Endodermal cell (in vitro differentiated cells): ENCODE data around the gene PREX1. TPM values are rescaled to one million over a fixed set of nuclear protein-coding genes. Genes with fewer than 3 reads are reported as not detected.
A peak's percentile ranks its signal among the peaks of the same experiment; 100 is the strongest.

Experiments used
- DNase-seq: peaks from one replicate; pipeline ENCODE4 v3.0.0-alpha.2; 2017
- H3K27ac ChIP-seq: 2 replicates; pipeline ENCODE4 v1.5.1; 2013; ENCODE audit warnings: mild to moderate bottlenecking, low read depth, low read length, moderate library complexity
- H3K27me3 ChIP-seq: 2 replicates; pipeline ENCODE4 v1.6.1; 2013; ENCODE audit warnings: mild to moderate bottlenecking, low read length, moderate library complexity; ENCODE audit not compliant: insufficient read depth, control insufficient read depth, poor library complexity, severe bottlenecking
- H3K36me3 ChIP-seq: 2 replicates; pipeline ENCODE4 v1.7.0; 2013; ENCODE audit warnings: mild to moderate bottlenecking, low read length, moderate library complexity; ENCODE audit not compliant: control insufficient read depth, insufficient read depth
- H3K4me1 ChIP-seq: one replicate; pipeline ENCODE4 v1.7.0; 2013; ENCODE audit warnings: low read length; ENCODE audit not compliant: control insufficient read depth, insufficient read depth
- H3K4me3 ChIP-seq: 2 replicates; pipeline ENCODE4 v1.5.1; 2013; ENCODE audit warnings: mild to moderate bottlenecking, low read length, moderate library complexity
- H3K9ac ChIP-seq: 2 replicates; pipeline ENCODE4 v1.6.1; 2013; ENCODE audit warnings: mild to moderate bottlenecking, low read length, moderate library complexity; ENCODE audit not compliant: poor library complexity, severe bottlenecking; ENCODE audit errors: extremely low read depth
- H3K9me3 ChIP-seq: 2 replicates; pipeline ENCODE4 v1.6.1; 2013; ENCODE audit warnings: mild to moderate bottlenecking, low read length, moderate library complexity; ENCODE audit not compliant: control insufficient read depth
- H3K27ac Mint-ChIP-seq: 2 replicates; pipeline ENCODE4 v1.8.0; 2020; ENCODE audit warnings: mixed read lengths
- H3K27me3 Mint-ChIP-seq: 2 replicates; pipeline ENCODE4 v1.8.0; 2021; ENCODE audit warnings: mild to moderate bottlenecking, mixed read lengths; ENCODE audit not compliant: insufficient read depth
- H3K36me3 Mint-ChIP-seq: 2 replicates; pipeline ENCODE4 v1.8.0; 2020; ENCODE audit warnings: low read depth, mixed read lengths
- H3K4me1 Mint-ChIP-seq: 2 replicates; pipeline ENCODE4 v1.8.0; 2020; ENCODE audit warnings: mixed read lengths
- H3K4me3 Mint-ChIP-seq: 2 replicates; pipeline ENCODE4 v1.8.0; 2020; ENCODE audit warnings: mild to moderate bottlenecking, moderate library complexity, mixed read lengths
- H3K9me3 Mint-ChIP-seq: 2 replicates; pipeline ENCODE4 v1.8.0; 2020; ENCODE audit warnings: mild to moderate bottlenecking, mixed read lengths
- WGBS, 2 experiments: methylation state at CpG; one replicate each; pipeline versions ENCODE4 v1.1.5 to v1.1.7; 2013; ENCODE audit warnings: missing lambda C conversion rate in 2 of 2, mixed read lengths in 1 of 2; ENCODE audit not compliant: insufficient coverage in 1 of 2, insufficient read length in 1 of 2; 5-methylcytosine and 5-hydroxymethylcytosine counted together
- total RNA-seq, 2 donors: library from RNA; stranded (reverse); fragmentation: NEBNext Ultra II Directional in 1 of 2; extraction: Animal tissue kit (Norgen Biotek cat#: 25700) in 1 of 2; gene quantifications; 2 replicates in 1 of 2; 3 replicates in 1 of 2; pipeline ENCODE4 v1.2.1, GENCODE V29; 2021
- TF ChIP-seq, protein P1 (sequence below): fragments of 200-600 bp; sonication (generic); conservative IDR thresholded peaks from 2 replicates; pipeline ENCODE4 v1.5.0; 2021; ENCODE audit warnings: antibody characterized with exemption, mild to moderate bottlenecking

Gene PREX1
- total RNA-seq, 2 donors from 2014 or later, result 65.3 to 70.5 TPM

GRCh38 chr20:48728042-48728825 is 99.6 kb downstream of the PREX1 start:
- H3K4me1 Mint-ChIP-seq, result peaks cover 23% of the 10 kb centered on the region
- Histone ChIP-seq H3K9ac (no peak overlapping the region), H3K27me3 (no peaks in the 10 kb centered on the region), H3K9me3 (no peaks in the 10 kb centered on the region), H3K4me1 (peaks cover 6% of the 10 kb centered on the region), H3K4me3 (no peak overlapping the region), H3K27ac (peak overlapping the region; percentile 70), H3K36me3 (peaks cover 81% of the 10 kb centered on the region)
- no peaks in the 10 kb centered on the region for H3K27me3 Mint-ChIP-seq
- no peak overlapping the region for H3K27ac Mint-ChIP-seq
- H3K36me3 Mint-ChIP-seq, result peaks cover 68% of the 10 kb centered on the region
- TF ChIP-seq, protein P1, sequence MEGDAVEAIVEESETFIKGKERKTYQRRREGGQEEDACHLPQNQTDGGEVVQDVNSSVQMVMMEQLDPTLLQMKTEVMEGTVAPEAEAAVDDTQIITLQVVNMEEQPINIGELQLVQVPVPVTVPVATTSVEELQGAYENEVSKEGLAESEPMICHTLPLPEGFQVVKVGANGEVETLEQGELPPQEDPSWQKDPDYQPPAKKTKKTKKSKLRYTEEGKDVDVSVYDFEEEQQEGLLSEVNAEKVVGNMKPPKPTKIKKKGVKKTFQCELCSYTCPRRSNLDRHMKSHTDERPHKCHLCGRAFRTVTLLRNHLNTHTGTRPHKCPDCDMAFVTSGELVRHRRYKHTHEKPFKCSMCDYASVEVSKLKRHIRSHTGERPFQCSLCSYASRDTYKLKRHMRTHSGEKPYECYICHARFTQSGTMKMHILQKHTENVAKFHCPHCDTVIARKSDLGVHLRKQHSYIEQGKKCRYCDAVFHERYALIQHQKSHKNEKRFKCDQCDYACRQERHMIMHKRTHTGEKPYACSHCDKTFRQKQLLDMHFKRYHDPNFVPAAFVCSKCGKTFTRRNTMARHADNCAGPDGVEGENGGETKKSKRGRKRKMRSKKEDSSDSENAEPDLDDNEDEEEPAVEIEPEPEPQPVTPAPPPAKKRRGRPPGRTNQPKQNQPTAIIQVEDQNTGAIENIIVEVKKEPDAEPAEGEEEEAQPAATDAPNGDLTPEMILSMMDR, result no peak
- no peaks in the 10 kb centered on the region for H3K9me3 Mint-ChIP-seq
- 93 to 95% methylated on average over 4 to 9 of the region's 9 CpGs for WGBS, 2 experiments
- DNase-seq, result no peak
- no peak overlapping the region for H3K4me3 Mint-ChIP-seq

GRCh38 chr20:48727226-48727625 is 100.6 kb downstream of the PREX1 start:
- no peak overlapping the region for H3K9ac ChIP-seq
- Mint-ChIP-seq H3K4me1 (peaks cover 32% of the 10 kb centered on the region), H3K36me3 (peaks cover 63% of the 10 kb centered on the region), H3K4me3 (no peak overlapping the region), H3K9me3 (no peaks in the 10 kb centered on the region), H3K27me3 (no peaks in the 10 kb centered on the region), H3K27ac (no peak overlapping the region)
- H3K36me3 ChIP-seq, result peaks cover 74% of the 10 kb centered on the region
- H3K4me3 ChIP-seq, result no peak overlapping the region
- DNase-seq, result no peak
- 96% methylated on average over 4 to 6 of the region's 6 CpGs for WGBS, 2 experiments
- peaks cover 10% of the 10 kb centered on the region for H3K4me1 ChIP-seq
- H3K27ac ChIP-seq, result no peak overlapping the region
- no peaks in the 10 kb centered on the region for H3K9me3 ChIP-seq
- H3K27me3 ChIP-seq, result no peaks in the 10 kb centered on the region
- TF ChIP-seq, protein P1, result no peak

DNA sequence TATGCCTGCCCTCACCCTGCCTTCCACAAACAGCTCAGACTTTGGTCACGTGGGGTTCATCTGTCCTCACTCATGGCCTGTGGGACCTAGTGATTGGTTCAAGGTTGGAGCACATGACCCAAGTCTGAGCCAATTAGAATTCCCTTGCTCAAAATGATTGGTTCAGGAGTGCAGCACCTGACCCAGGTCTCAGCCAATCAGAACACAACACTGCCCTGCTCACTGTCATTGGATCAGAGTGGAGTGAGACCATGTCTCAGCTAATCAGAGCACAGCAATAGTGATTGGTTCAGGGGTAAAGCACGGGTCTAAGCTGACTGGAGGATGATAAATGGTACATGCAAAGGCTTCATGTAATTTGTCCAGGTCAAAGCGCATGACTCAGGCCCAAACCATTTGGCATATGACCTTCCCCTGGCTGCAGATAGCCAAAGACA is 102.2 kb downstream of the PREX1 start:
- TF ChIP-seq, protein P1, result no peak
- Mint-ChIP-seq H3K27ac (no peak overlapping the region), H3K4me1 (peaks cover 34% of the 10 kb centered on the region), H3K36me3 (peaks cover 65% of the 10 kb centered on the region), H3K4me3 (no peak overlapping the region), H3K27me3 (no peaks in the 10 kb centered on the region), H3K9me3 (no peaks in the 10 kb centered on the region)
- Histone ChIP-seq H3K4me1 (peaks cover 10% of the 10 kb centered on the region), H3K4me3 (no peak overlapping the region), H3K9me3 (no peaks in the 10 kb centered on the region), H3K36me3 (peaks cover 67% of the 10 kb centered on the region), H3K27me3 (no peaks in the 10 kb centered on the region), H3K9ac (no peak overlapping the region), H3K27ac (no peak overlapping the region)
- 81 to 99% methylated on average over 2 to 3 of the region's 3 CpGs for WGBS, 2 experiments
- no peak for DNase-seq
